Measurements from ENCODE around the gene FMO1.
"Not testable (repeated sequence)": the region's sequence is repeated elsewhere in the genome, so short reads cannot be mapped to it uniquely, and the experiment has no call there.

Gene FMO1, protein sequence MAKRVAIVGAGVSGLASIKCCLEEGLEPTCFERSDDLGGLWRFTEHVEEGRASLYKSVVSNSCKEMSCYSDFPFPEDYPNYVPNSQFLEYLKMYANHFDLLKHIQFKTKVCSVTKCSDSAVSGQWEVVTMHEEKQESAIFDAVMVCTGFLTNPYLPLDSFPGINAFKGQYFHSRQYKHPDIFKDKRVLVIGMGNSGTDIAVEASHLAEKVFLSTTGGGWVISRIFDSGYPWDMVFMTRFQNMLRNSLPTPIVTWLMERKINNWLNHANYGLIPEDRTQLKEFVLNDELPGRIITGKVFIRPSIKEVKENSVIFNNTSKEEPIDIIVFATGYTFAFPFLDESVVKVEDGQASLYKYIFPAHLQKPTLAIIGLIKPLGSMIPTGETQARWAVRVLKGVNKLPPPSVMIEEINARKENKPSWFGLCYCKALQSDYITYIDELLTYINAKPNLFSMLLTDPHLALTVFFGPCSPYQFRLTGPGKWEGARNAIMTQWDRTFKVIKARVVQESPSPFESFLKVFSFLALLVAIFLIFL

DNA sequence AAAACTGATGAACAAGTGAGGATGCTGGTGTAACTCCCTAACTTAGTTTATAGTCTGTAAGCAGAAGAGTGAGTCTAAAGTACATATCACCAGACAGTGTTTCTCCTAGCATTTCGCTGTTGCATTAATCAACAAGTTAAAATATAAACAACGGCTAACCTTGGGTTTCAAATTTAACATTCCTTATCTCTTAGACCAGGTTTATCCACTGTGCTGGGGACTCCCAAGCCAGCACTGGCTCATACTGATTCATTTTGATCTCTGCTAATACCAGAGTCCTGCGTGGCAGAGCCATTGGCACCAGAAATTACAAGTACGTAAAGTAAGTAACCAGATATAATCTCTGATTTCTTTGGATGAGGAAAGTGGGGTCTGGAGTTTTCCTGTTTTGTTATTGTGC lies at the start of gene FMO1:
TSS of gene FMO1 (plus strand) at position 193 of the 400 bp plus-strand sequence. CDS start 9,594 bp downstream, outside the sequence.
- no peak for DNase-seq

GRCh38 chr1:171204296-171204695 lies 44.0 kb upstream of the FMO1 start:
- no peak for DNase-seq

DNA sequence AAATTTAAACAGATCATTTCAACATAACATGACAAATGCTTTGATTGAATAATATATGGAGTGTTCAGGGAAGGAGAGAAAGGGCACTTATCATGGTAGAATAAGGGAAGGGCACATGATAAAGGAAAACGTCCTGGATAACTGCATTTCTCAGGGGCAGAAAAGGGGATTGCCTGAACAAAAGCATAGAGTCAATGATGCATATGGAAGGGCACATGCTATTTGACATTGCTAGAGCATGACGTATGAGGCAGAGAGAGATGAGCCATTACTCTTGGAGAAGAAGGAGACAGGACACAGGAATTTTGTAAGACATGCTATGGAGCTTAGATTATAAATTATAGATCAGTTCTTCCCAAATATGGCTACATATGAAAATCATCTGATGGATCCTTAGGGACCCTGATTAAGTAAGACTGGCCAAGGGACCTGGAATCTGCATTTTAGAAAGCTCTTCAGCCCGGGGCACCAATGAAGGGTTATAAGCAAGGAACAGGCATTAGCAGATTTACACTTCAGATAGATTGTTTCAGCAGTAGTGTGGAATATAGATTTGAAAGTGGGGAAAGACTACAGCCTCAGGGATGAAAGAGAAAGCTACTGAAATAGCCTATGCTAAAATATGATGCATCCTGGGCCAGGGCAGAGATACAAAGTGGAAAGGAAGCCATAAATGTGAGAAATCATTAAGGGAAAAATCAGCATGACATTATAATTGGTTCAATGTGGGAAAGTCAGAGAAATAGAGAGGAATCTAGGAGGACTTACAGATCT lies 41.9 kb upstream of the FMO1 start:
- DNase-seq = no peak

- DNase-seq = no peak
Measured at GRCh38 chr1:171206978-171207355, 41.3 kb upstream of the FMO1 start.

DNA sequence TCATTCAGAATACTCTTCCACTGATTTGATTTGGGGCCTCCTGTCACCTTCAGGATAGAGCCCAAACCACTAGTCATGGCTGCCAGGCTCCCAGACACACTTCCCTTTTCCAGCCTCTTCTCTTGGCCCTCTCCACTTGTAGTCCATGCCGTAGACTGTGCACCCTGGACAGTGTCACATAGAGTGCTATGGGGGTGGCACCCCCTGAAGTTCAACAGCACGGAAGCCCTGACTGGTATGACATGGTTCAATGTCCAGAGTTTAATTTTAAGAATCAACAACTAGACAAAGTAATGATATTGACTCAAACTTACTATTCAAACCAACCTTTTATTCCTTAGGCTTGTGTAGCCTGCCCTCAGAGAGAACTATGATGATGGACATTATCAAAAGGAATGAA lies 40.9 kb upstream of the FMO1 start:
- no peak for DNase-seq

- no peak for DNase-seq
Measured at GRCh38 chr1:171210355-171210754, 37.9 kb upstream of the FMO1 start.

DNA sequence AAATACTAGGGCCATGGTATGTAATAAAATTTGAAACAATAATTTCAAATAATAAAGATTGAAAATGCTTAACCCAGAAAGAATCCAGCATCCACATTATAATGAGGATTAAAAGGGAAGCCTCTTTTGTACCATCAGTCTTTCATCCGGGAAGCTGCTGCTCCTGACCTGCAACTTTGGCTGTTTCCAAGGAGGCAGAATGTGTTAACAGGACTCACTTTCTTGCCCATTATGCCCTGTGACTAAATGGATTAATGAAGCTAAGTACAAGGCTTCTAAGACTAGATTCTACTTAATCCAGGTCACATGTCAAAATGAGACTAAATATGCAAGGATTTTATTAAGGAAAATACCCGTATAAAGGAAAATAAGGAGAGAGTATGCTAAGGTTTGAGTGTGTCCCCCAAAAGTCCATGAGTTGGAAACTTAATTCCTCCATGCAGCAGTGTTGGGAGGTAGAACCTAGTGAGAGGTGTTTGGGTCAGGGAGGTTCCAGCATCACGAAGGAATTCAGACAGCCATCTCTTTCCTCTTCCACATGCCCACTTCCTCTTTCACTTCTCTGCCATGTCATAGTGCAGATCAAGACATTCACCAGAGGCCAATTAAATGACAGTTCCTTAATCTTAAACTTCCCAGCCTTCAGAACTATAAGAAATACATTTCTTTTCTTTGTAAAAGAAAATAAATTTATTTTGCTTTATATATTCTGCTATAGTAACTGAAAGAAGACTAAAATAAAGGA lies 35.5 kb upstream of the FMO1 start:
- no peak for DNase-seq

DNA sequence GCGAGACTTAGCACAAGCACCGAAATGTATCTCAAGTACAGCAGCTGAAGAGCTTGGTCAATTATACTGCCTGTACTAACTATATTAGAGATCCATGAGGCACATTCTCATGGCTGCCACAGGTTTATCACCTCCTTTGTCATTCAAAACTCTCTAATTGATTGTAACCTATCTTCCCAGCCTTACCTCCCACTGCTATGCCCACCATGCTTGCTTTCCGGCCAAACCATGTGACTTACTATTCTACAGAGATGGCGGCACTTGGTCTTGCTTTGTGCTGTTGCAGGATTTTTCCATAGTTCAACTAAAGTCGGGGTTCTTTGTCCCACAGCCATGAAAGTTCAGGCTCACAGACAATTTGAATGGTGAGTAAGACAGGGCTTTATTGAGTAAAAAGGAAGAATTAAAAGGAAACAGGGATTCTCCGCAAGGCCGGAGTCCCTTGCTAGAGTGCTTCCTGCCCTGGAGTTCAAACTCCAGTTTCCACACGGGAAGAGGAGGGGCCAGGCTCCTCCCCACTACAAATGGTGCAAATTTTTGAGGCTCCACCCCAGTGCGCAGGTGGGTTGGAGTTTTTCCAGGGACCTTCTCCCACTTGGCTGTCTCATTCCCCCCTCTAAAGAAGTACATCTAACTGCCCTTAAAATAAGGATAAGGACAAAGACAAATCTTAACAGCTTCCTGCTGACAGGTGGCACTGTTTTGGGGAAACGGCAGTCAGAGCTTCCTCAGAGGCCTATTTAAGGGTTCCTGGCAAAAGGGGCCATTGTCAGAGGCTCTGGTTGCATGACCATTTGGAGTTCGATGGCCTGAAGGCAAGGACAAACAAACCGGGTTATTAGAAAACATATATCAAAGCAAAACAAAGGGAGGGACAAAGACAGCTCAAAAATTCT lies 34.5 kb upstream of the FMO1 start:
- no peak for DNase-seq

DNA sequence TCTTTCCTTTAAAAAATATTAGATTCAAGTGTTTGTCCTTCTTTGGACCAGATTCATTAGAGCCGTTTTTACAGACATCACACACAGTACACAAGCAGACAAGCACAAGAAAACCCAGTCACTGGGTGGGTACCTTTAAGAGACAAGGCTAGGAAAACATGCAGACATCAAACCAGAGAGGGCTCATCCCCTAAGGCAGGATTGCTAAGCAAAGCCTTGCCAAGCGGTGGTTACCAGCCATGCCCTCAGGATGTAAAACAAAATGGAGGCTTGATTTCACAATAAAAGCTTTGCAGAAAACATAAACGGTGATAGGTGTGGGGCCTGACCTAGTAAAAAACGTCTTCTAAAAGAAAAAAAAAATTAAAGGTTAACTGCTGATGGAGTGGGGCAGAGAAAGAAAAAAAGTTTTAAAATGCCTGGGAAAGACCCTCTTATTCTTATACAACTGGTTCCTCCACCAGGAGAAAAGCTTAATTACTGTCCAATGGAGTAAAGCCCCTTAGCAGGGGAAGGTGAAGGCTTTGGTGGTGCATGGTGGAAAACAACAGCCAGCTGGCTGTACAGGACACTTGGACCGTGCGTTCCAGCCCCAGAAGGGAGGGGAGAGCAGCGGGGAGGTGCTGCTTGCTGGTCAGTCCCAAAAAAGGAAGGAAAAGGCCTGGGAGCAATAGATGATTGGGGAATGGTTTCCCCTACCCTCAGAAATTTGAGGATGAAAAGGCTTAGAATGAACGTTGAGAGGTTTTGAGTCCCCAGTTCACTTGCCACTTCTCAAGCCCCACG lies 30.4 kb upstream of the FMO1 start:
- DNase-seq = no peak

DNA sequence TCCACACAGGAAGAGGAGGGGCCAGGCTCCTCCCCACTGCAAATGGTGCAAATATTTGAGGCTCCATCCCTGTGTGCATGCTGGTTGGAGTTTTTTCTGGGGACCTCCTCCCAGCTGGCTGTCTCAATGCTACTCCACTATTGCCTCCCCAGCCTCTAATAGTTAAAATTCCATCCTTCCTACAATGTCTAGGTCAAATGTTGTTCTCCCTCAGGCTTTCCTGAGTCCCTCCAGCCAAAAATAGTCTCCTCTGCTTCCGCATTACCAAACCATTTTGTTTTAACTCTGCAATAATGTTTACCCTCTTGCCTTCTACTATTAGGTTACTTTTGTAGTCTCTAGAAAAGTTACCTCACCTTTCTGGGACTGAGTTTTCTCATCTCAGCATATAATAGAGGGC lies 29.6 kb upstream of the FMO1 start:
- no peak for DNase-seq

DNA sequence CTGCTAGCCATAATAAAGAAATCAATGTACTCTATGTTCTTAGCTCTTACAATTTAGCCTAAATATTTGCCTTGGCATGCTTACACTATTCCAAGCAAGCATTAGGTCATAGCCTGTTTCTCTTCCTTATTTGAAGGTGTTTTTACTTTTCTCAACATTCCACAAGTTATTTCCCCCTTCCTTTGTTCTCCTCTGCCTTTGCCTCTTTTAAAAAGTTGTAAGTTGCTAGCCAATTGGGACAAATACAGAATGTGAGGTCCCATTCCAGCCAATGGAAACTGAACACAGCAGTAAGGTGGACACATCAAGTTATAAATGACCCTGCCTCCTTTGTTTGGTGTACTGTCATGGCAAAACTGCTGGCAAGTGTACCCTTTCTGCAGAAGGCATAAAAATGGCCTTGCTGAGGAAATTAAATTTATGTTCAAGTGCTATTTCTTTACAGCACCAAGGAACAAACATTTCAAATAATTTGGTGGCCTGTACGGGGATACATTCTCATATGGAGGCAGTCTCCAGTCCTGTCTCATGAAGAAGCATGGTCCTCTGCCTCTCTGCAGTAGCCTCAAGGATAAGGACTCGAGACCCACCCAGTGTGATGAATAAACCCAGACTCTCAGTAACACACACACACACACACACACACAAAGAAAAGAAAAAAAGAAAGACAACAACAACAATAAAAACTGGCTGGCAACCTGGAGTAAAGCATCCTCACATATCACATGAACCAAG lies 28.8 kb upstream of the FMO1 start:
- no peak for DNase-seq

DNA sequence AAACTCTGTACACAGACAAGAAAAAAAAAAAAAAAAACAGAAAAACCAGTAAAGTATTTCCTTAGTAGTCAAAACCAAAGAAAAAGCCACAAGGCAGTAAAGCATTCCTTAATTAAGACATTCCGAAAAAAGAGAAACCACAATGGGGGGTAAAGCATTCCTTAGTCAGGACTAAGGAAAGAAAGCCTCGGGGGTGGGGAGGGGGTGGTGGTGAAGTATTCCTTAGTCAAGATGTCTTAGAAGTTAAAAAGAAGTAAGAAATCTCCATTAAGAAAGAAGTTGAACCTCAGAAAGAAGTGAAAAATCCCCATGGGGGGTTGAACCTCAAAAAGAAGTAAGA lies 28.2 kb upstream of the FMO1 start:
- DNase-seq = no peak

DNA sequence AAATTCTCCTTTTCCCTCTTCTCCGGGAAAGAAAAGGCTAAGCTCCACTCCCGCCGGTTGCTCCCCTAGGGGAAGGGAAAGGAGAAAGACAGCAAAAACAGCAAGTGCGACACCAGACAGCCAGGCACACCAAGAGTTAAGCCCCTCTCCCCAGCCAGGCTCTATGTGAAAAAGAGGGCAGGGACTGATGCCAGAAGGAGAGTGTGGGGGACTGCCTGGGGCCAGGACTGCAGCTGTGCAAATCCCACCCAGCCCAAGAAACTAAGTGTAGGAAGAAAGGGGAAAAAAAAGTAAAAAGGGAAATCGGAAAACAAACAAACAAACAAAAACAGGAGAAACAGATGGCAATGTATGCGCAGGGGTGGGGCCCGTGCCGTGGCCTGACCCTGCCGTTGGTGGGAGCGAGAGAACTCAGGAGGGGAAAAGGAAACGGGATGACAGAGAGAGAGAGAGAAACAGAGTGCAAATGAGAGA lies 27.7 kb upstream of the FMO1 start:
- DNase-seq = no peak

GRCh38 chr1:171221665-171222591 lies 26.4 kb upstream of the FMO1 start:
- DNase-seq = no peak

GRCh38 chr1:171222936-171223335 lies 25.4 kb upstream of the FMO1 start:
- no peak for DNase-seq

GRCh38 chr1:171224257-171224656 lies 24.0 kb upstream of the FMO1 start:
- DNase-seq = not testable (repeated sequence)

DNA sequence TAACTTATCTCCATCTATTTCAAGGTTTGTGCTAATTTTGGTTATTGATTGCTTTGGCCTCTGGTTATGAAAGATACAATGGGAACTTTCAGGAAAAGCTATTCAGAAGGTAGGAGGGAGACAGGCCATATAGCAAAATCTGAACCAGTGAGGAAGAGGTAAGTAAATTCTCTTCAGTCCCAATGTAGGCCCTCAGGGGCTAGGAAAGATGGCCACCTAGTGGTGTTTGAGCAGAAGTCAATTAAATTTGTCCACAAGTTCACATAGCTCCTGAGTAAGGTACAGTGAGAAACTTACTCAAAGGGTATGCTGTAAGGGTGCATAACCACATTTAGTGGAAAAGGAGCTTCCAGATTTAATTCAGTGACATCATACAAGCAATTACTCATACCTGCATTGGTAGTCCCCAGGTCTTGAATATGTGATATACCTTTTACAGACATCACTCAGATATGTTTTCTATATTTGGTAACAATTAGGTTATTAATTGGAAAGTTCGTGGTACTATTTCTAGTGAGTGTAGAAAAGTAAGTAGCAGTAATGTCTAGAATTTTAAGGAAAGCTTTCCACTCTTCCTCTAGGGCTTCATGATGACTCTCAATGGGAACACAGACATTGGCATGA lies 21.4 kb upstream of the FMO1 start:
- no peak for DNase-seq

DNA sequence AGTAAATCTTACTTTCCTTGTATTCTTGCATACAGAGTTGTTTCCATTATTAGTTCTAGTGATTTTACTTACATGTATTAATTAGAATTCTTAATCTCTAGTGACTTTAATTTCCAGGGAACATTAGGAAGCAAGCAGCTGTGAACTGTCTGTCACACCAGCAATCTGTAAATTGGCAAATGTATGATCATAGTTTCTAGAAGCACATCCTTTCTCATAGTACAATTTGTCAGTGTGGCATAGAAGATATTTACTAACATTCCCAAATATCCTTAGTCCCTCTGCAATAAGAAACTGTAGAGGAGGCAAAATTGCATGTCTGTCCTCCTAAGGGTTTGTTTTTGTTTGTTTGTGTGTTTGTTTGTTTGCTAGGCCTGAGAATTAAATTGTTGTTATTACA lies 17.0 kb upstream of the FMO1 start:
- DNase-seq = no peak

- no peak for DNase-seq
Measured at GRCh38 chr1:171233183-171233582, 15.1 kb upstream of the FMO1 start.
